Heart left ventricle (tissue), 16 donors: ENCODE data around the gene SEMA4D. TPM values are rescaled to one million over a fixed set of nuclear protein-coding genes. Genes with fewer than 3 reads are reported as not detected.
A peak's percentile ranks its signal among the peaks of the same experiment; 100 is the strongest.

Experiments used
- ATAC-seq, 4 donors: fragments of 200-7000 bp; cut with Tn5 transposase; one replicate each; pipeline ENCODE4 v1.9.1; 2020 to 2022; ENCODE audit warnings: moderate library complexity in 4 of 4, mild to moderate bottlenecking in 3 of 4, moderate number of reproducible peaks in 1 of 4
- DNase-seq, 5 donors: peaks; one replicate each; pipeline ENCODE4 v3.0.0-alpha.2; 2020
- H3K27ac ChIP-seq, 12 donors: fragments of 200-600 bp; sonication (generic) in 4 of 12; one replicate each; pipeline versions ENCODE4 v1.5.0 to v1.8.0; 2016 to 2022; ENCODE audit warnings: mild to moderate bottlenecking in 2 of 12
- H3K27me3 ChIP-seq, 9 donors: fragments of 200-600 bp; sonication (generic) in 2 of 9; one replicate each; pipeline versions ENCODE4 v1.5.1 to v1.8.0; 2016 to 2022; ENCODE audit warnings: mild to moderate bottlenecking in 3 of 9
- H3K36me3 ChIP-seq, 9 donors: fragments of 200-600 bp; sonication (generic) in 2 of 9; one replicate each; pipeline versions ENCODE4 v1.5.0 to v1.8.0; 2018 to 2022; ENCODE audit warnings: mild to moderate bottlenecking in 2 of 9
- H3K4me1 ChIP-seq, 12 donors: fragments of 200-600 bp; sonication (generic) in 4 of 12; one replicate each; pipeline versions ENCODE4 v1.5.0 to v1.8.0; 2016 to 2022; ENCODE audit warnings: mild to moderate bottlenecking in 3 of 12
- H3K4me3 ChIP-seq, 12 donors: fragments of 200-600 bp; sonication (generic) in 4 of 12; one replicate each; pipeline versions ENCODE4 v1.5.0 to v1.8.0; 2017 to 2022; ENCODE audit warnings: mild to moderate bottlenecking in 9 of 12, moderate library complexity in 4 of 12
- H3K9me3 ChIP-seq, 12 donors: fragments of 200-600 bp; sonication (generic) in 4 of 12; one replicate each; pipeline versions ENCODE4 v1.5.0 to v1.8.0; 2016 to 2022; ENCODE audit warnings: mild to moderate bottlenecking in 1 of 12
- CTCF ChIP-seq, 12 donors: fragments of 200-600 bp; sonication (generic) in 4 of 12; IDR thresholded peaks; one replicate each; pipeline versions ENCODE4 v1.5.0 to v1.8.0; 2018 to 2022; ENCODE audit warnings: antibody characterized with exemption in 12 of 12, mild to moderate bottlenecking in 5 of 12
- POLR2A ChIP-seq, 2 donors: fragments of 450-650 bp; IDR thresholded peaks; one replicate each; pipeline ENCODE4 v1.6.1; 2017; ENCODE audit warnings: antibody characterized with exemption in 2 of 2, mild to moderate bottlenecking in 2 of 2, moderate library complexity in 2 of 2
- WGBS, 4 donors: extraction: QIAGEN DNeasy Blood & Tissue Kit in 2 of 4; methylation state at CpG; one replicate each; pipeline versions ENCODE4 v1.1.5 to v1.1.7; 2013 to 2018; 5-methylcytosine and 5-hydroxymethylcytosine counted together
- intact Hi-C, 10 donors: fragments of 100-400 bp; cut with DNase I; formaldehyde crosslinking; loops; one replicate each; pipeline versions ENCODE4 v1.11.1 to v1.14.2; 2022
- polyA plus RNA-seq, 2 donors: library from polyadenylated mRNA; stranded (reverse); fragments of 200-250 nt; gene quantifications; one replicate each; pipeline ENCODE4 v1.2.3, GENCODE V29; 2013
- total RNA-seq, 9 donors: library from RNA; depleted of rRNA in 2 of 9; stranded (reverse); fragments of >200 nt in 2 of 9; fragmentation: NEBNext Ultra II Directional in 3 of 9; extraction: Animal tissue kit (Norgen Biotek cat#: 25700) in 3 of 9; gene quantifications; one replicate each; pipeline versions ENCODE4 v1.1.0 to v1.2.4, GENCODE V29; 2016 to 2023
- donor health status: ischemic (EF 13 %, LVEDD 7.1; RV severe dilation, severe dysfunction).
- donor health status: healthy with polysubstance abuse.
- donor health status: DM: no; HTN: yes; CAD: no.
- donor health status: DM: no; HTN: no; CAD: no.
- donor health status: ischemic (EF 25% LVEDD 6.9; RV normal size, moderate dysfunction).
- donor health status: ischemic (EF 25% LVEDD 5.7; RV mildly dilated, moderate dysfunction).
- donor health status: healthy.
- donor health status: DM: yes; HTN: yes; CAD: no.
- donor health status: ischemic (EF 35%, LVEDD 5.7; RV mildly dilated, moderate dysfunction).
- donor health status: nonischemic (EF 11% LVEDD 7.7; RV severe dilation, severe dysfunction).
- donor health status: DM: yes; HTN: yes; CAD: no.
- donor health status: PGD.
- donor health status: ischemic (EF 29% LVEDD 5.4; RV normal size, mild dysfunction).
- donor health status: nonischemic (EF 23%, LVEDD 6.1; RV moderate dilation, normal function).

Gene SEMA4D
- total and polyA plus RNA-seq, 11 donors: 4.0 to 59.8 (median 20.2) TPM

- Histone ChIP-seq H3K9me3 (no peaks in the 10 kb centered on the region), H3K4me3 (no peak overlapping the region), H3K4me1 (peaks cover 0 to 29% (median 19%) of the 10 kb centered on the region in 12 donors), H3K27ac (peak overlapping the region in 9 of 12 donors; percentile 3 to 37 (median 13)), H3K36me3 (peaks cover 0 to 90% (median 79%) of the 10 kb centered on the region in 9 donors), H3K27me3 (no peaks in the 10 kb centered on the region)
- DNase-seq (no peak), ATAC-seq (peak; percentile 17 to 59 (median 46))
- TF ChIP-seq CTCF (IDR thresholded peaks at IDR 0.05): no peak
- TF ChIP-seq POLR2A (IDR thresholded peaks at IDR 0.05): no peak
- WGBS, 4 donors: 45 to 71% (median 61%) methylated on average over 8 of the region's 8 CpGs
- intact Hi-C loops: loop anchor here in 3 of 10 donors (10.0 kb wide), 1 partner anchor 185 kb away; no protein-coding TSS in a partner anchor
Observed at GRCh38 chr9:89359751-89360261, 138.1 kb downstream of the SEMA4D start.

GRCh38 chr9:89358985-89359384 lies 138.9 kb downstream of the SEMA4D start:
- Histone ChIP-seq H3K4me3 (no peak overlapping the region), H3K27me3 (no peaks in the 10 kb centered on the region), H3K4me1 (peaks cover 0 to 34% (median 19%) of the 10 kb centered on the region in 12 donors), H3K27ac (peak overlapping the region in 4 of 12 donors; percentile 12 to 17 (median 14)), H3K9me3 (no peaks in the 10 kb centered on the region), H3K36me3 (peaks cover 0 to 95% (median 87%) of the 10 kb centered on the region in 9 donors)
- ATAC-seq: peak; percentile 54 to 80 (median 59)
- DNase-seq: peak in 1 of 5 donors; percentile 56
- TF ChIP-seq POLR2A (IDR thresholded peaks at IDR 0.05): no peak
- no peak for TF ChIP-seq CTCF (IDR thresholded peaks at IDR 0.05)
- WGBS, 4 donors: 41 to 60% (median 46%) methylated on average over 4 of the region's 4 CpGs
- intact Hi-C loops: loop anchor here in 2 of 10 donors (10.0 kb wide), 1 partner anchor 186 kb away; no protein-coding TSS in a partner anchor

GRCh38 chr9:89358376-89358916 lies 139.5 kb downstream of the SEMA4D start:
- ATAC-seq: no peak
- intact Hi-C loops: loop anchor here in 2 of 10 donors (10.0 kb wide), 1 partner anchor 186 kb away; no protein-coding TSS in a partner anchor
- DNase-seq: no peak

More at GRCh38 chr9:89358376-89358916, 139.5 kb downstream of the SEMA4D start:
- H3K36me3 ChIP-seq: peaks cover 0 to 96% (median 92%) of the 10 kb centered on the region in 9 donors
- H3K27ac ChIP-seq: peak overlapping the region in 2 of 12 donors; percentile 12 to 17
- TF ChIP-seq POLR2A (IDR thresholded peaks at IDR 0.05) (no peak), CTCF (IDR thresholded peaks at IDR 0.05) (no peak)
- WGBS, 4 donors: 70 to 84% (median 80%) methylated on average over 3 of the region's 3 CpGs
- peaks cover 0 to 37% (median 19%) of the 10 kb centered on the region in 12 donors for H3K4me1 ChIP-seq
- H3K9me3 ChIP-seq: no peaks in the 10 kb centered on the region
- no peak overlapping the region for H3K4me3 ChIP-seq
- H3K27me3 ChIP-seq: no peaks in the 10 kb centered on the region
